Stimulated activated naive CD8-positive, alpha-beta T cell treated with anti-CD3 and anti-CD28 coated beads, Interleukin-15, Interleukin-2, amounts not matched to agents 100 U/mL and 50 U/mL, for 24 hours (primary cell): Measurements from ENCODE around the gene GIT1.

ENCODE experiments used
- ATAC-seq: fragments of 150-1000 bp; cut with Tn5 transposase; one replicate; pipeline ENCODE4 v1.10.0; 2021
- DNase-seq: peaks from one replicate; pipeline ENCODE4 v3.0.0; 2021

GIT1 gene

DNA sequence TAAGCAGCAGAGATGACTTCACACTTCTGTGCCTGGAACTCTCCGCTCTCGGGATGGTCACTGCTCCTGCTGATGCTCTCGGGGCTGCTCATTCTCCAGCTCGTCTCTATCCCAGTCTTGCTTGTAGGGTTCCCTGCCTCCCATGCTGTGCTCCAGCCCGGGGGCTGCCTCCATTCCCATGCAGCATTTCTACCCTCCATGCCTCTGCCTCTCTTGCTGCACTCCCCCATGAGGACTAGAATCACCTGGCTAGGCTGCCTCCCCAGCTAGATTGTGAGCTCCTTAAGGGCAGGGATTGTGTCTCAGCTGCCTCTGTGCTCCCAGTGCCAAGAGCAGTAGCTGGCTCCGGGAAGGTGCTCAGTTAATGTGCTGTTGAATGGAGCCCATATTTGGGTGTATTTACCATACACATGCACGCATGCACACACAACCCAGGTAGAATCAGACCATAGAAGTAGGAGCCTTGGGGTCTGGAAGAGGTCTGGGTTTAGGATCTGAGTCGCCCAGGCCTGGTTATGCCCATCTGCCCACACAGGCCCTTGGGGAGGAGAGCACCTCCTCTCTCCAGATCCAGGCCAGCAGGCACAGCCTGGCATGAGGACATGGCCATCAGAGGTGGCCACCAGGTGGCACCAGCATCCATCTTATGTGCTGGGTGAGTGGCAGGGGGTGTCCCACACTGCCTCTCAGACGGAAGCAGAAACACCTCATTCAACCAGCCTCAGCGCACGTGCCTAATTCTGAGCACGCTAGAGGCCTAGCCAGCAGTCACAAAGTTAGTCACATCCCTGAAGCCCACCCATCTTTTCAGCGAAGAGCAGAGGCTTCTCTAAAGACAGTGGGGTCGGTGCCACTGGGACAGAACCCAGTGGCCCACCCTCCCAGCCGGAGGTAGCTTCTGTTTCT lies 9.3 kb downstream of the GIT1 start:
- peak; percentile 92 for DNase-seq
- ATAC-seq, result peak; percentile 97

DNA sequence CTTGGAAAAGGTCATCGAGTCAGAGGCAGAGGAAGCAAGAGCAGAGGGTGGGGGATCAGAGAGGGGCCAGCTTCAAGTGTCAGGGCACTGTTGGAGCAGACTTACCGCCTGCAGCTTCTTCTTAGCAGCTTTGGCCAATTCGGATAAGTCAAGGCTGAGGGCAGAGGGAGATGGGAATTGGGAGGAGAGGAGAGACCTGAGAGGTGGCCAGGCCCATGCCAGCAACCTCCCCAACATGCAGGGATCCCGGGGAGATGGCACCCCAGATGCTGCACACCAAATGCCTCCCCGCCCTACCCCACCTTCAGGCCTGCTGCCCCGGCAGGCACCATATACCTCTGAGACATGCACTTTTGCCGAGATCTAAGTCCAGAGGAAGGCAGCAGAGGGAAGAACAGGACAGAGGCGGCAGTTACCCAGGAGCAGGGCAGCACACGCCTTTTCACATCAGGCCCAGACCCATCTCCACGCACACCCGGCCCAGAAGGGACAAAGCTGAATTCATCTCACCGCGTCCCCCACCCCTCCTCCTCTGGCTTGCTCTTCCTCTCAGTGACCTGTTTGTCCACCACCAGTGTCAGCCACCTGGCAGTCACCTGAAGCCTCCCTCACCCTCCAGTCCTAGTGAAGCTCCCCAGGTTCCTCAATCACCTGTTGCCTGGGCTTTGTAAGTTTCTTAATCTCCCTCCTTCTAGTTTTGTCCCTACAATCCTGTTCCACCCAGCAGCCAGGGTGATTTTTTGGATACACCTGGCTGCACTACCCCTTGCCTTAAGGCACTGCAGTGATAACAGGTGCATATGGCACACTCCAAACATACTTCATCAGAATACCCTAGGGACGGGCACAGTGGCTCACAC lies 10.6 kb downstream of the GIT1 start:
- ATAC-seq (no peak), DNase-seq (no peak)

DNA sequence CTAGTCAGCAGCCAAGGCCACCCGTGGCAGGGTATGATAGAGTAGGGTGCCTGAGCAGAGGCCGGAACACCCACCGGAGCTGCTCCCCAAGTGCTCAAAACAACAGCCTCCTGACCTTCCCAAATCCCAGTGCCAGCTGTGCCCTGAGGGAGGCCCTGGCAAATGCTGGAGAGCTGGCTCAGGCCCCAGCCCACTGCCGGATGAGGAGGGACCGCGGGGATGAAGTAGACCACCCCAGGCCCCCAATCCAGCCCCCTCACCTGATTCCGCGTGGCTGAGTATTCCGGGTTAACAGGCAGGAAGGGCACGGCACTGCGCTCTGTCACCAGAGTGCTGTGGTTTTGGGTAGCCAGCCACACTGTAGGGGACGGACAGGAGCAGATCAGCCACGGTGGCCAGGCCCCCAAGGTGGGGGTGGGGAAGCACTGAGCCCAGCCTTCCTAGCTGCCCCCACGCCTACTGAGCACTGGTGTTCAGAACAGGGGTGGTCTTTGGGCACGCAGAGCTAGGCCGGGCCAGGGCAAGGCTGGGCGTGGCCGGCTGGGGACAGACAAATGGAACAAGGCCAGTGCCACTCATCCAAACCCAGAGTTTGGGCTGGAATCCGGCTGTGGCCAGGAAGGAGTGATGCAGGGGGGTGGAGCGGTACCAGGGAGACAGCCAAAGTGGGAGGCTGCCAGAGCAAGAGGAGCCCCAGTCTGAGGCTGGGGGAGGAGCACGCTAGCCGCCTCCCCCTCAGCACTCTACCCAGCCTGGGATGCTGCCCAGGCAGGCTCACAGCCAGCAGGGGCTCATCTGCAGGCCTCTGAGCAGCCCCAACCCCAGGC lies 11.8 kb downstream of the GIT1 start:
- DNase-seq (no peak), ATAC-seq (no peak)

DNA sequence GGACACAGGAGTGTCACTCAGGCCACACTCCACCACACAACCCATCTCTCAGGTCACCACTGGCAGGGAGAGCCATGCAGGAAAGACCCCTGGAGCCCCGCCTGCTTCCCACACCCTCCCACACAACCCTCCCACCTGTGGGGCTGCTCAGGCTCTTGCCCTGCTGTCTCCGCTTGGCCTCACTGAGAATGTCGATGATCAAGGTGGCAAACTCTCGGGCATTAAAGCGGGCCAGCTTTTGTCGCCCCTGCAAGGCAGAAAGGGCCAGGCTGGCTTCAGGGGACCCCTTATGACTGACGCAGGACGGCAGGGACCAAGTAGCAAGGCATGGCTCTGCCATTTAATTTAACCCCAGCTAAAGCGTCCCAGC lies 12.5 kb downstream of the GIT1 start:
- DNase-seq, result no peak

DNA sequence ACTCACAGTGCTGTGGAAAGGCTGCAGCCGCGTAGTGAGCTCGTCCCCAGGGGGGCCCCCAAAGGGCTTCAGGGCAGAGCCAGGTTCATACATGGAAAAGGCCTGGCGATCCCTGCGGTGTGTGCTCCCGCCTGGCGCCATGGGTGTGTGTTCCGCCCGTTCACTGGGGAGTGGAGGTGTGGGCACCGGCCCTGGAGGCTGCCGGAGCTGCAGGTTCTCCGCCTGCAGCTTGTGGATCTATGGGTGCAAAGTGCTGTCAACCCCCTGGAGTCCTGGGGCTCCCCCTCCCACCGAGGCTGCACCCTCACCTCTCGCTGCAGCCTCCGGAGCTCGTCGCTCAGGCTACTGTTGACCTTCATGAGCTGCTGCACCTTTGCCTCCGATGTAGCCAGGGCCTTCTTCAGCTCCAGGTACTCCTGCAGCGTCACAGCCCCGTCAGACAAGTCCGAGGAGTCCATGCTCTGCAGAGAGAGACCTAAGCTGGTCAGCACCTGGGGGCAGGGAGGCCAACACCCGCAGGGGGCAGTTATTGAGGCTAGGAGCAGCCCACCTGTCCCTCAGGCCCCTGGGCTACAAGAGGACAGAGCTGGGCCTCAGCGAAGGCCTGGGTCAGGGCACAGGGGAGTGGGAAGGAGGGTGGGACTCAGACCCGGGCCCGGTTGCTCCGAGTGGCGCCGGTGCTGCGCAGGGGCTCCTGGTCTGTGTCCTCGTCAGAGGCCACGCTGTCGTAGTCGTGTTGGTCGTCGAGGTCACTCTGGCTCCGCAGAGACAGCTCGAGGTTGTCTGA lies 13.0 kb downstream of the GIT1 start:
- no peak for ATAC-seq
- no peak for DNase-seq

More for the DNA sequence above, 12.5 kb downstream of the GIT1 start:
- no peak for ATAC-seq

DNA sequence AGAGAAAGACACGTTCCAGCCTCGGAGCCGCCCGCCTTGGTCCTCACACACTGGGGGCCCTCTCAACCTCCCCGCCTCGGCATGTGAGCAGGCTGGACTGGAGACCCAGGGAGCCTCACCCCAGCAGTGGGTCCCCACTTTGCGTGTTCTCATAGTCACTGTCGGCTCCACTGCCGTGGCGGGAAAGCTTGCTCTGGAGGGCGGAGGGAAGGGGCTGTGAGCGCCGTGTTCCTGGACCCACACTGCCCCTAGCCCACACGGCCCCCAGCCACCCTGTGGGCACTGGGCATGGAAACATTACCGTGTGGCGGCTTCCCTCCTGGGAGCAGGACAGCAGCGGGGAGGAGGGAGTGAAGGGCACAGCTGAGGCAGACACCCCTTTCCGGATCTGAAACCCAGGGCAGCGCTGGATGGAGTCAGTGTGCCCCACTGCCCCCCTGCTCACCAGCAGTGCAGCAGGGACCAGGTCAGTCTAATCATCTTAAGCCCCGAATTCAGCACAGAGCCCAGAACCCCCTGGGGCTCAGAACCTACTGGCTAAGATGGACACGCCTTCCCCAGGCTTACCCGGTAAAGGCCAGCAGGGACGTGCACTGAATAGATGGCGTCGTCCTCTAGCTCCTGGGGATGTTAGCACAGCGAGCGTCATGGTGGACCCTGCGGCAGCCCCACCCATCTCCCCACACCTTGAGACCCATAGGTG lies 13.8 kb downstream of the GIT1 start:
- DNase-seq, result no peak
- no peak for ATAC-seq

DNA sequence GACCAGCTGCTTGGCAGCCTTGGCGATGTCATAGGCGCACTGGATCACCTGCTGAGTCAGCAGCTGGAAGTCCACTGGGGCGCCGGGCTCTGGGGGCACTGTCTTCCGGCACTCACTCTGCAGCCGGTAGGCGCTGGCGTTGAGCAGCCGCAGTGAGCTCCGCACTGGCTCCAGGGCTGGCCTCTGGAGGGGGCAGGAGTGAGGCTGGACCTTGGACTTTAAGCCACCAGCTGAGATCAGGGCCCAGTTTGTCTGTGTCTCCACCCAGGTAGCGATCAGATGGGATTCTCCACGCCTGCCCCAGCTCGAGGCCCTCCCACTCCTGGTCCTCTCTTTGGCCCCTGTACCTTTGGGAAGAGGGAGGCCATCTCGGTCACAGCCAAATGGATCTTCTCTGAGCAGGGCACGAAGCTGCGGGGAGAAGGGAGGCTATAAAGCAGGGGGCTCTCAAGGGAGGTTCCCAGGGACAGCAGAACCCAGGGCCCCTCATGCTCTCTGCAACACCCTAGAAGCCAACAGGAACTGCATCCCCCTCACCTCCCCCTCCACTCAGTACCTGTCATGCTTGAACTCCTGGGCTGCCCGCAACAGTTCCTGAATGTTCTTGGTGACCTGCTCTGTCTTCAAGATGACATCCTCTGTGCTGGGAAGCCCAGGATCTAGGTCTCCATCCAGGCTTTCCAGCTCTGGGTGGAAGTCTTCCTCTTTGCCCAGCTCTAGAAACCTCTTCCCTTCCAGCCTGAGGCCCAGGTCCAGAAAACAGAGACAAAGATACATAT lies 14.5 kb downstream of the GIT1 start:
- DNase-seq, result no peak
- no peak for ATAC-seq

DNA sequence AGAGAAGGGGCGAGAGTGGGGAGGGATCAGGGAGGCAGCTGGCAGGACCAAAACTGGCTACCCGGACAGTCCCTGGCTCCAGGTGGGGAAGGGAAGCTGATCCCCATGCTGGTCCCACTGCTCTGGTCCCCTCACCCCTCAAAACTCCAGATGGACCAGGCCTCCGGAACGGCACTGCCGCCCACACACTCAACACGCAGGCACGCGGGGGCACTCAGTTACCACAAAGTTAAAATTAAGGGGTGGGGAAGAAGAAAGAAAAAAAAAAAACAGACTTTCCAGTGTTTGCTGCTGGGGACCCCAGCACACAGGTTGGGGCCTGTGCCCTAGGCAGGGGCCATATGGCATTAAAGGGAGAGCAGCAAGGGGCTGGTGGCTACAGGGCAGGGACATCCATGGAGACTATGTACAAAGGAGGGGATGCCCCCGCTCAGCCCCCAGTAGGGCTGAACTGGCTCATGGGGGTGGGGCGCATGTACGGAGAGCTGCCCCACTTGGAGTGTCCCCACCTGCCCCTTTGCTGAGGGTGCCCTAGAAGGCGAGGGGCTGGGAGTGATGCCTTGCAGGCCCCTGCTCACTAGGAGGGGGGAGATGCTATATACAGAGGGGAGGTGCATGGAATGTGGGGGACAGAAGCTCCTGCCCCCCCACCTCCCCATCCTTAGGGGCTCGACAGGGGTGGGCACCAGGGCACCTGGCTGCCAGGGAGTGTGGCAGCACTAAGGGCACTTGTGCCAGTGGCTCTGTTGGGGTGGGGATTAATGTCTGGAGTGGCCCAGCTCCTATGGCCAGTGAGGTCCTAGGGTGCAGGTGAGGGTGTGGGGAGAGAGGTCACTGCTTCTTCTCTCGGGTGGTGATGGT lies 15.3 kb downstream of the GIT1 start:
- no peak for ATAC-seq
- no peak for DNase-seq

DNA sequence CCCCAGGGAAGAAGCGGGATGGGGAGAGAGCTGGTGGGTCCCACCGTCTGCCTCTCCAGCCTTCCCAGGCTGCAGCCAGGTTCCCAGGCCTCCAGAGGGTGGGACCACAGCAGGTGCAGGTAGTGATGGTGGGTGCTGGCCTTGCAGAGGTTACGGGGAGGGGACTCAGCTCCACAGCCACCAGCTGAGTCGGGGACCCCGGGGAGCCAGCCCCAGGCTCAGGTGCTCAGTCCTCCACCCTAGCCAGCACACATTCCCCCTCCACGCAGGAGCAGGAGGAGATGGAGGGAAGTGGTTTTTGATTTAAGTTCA lies 15.9 kb downstream of the GIT1 start:
- ATAC-seq, result no peak
- no peak for DNase-seq

DNA sequence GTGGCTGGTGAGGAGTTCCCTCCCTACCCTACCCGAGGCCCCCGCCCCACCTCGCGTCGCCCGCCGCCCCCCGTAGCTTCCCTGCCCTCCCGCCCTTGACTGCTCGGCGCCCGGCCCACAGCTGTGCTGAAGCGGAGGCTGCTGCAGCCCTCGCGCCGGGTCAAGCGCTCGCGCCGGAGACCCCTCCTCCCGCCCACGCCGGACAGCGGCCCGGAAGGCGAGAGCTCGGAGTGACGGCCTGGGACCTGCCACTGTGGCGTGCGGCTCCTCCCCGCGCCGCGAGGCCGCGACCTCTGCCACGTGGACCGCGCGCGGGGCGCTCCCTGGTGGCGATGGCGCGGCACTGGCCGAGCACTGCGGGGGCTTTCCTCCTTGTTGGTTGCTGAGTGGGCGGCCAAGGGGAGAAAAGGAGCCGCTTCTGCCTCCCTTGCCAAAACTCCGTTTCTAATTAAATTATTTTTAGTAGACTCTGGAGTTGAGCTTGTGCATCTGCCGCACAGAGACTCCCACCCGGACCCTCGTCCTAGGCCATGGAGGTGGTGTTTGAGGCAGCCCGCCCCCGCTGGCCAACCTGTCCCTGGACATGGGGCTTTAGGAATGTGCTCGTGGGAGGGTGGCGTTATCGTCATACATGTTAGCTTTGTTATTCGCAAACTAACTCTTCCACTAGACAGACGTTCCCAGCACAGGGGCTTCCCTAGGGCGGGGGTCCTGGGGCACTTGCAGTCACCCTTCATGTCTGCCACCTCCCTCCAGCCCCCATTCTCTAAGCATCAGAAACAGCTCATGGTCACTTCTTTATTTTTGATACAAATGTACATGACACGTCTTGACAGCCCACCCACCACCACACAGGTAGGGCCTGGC lies 16.5 kb downstream of the GIT1 start:
- ATAC-seq (no peak), DNase-seq (peak; percentile 66)

DNA sequence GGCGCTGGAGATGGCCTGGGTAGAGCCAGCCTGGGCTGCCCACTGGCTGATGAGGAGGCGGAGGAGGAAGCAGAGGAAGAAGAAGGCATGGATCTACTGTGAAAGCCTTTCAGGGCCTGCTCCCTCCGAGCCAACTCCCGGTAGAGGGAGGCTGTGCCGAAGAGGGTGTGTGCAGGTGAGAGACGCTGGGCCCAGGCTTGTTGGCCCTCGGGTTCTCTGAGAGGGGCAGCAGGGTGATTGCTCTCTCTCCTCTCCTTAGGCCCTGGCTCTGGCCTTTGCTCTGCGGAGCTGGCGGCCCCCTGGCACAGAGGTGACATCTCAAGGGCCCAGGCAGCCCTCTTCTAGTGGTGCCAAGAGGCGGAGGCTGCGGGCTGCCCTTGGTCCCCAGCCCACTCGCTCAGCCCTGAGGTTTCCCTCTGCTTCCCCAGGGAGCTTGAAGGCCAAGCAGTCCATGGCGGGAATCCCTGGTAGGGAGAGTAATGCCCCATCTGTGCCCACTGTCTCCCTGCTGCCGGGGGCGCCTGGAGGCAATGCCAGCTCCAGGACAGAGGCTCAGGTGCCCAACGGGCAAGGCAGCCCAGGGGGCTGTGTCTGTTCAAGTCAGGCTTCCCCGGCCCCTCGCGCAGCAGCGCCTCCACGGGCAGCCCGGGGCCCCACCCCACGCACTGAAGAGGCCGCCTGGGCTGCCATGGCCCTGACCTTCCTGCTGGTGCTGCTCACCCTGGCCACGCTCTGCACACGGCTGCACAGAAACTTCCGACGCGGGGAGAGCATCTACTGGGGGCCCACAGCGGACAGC lies 17.4 kb downstream of the GIT1 start:
- no peak for DNase-seq
- no peak for ATAC-seq

DNA sequence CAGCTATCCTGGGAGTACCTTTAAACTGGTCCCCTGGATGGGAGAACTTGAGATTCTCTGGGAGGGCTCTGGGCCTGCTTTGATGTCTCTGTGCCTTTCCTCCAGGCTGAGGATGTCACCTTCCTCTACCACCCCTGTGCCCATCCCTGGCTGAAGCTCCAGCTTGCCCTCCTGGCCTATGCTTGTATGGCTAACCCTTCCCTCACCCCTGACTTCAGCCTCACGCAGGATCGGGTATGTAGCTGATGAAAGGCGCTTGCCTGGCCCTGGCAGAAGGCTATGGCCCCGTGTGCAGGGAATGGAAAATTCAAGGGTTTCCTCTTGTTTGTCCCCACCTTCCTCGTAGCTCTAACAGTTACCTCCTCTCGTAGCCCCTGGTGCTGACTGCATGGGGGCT lies 18.0 kb downstream of the GIT1 start:
- ATAC-seq, result no peak
- DNase-seq, result peak; percentile 3

DNA sequence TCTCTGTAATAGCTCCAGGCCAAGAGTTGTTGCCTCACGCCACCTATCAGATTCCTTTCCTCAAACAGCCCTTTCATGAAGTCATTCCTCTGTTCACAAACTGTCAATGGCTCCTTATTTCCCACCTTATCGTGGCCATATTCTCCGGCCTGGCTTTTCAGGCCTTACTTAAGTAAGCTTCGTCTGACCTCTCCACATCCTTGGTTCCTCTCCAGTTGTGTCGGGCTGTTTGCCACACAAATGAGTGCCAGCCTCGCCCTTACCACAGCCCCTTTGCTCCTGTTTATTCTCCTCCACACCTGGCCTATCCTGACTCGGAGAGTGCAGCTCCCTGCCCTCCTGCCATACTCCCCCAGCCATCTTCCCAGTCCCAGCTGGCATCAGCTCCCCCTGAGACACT lies 18.9 kb downstream of the GIT1 start:
- ATAC-seq (no peak), DNase-seq (peak; percentile 2)

DNA sequence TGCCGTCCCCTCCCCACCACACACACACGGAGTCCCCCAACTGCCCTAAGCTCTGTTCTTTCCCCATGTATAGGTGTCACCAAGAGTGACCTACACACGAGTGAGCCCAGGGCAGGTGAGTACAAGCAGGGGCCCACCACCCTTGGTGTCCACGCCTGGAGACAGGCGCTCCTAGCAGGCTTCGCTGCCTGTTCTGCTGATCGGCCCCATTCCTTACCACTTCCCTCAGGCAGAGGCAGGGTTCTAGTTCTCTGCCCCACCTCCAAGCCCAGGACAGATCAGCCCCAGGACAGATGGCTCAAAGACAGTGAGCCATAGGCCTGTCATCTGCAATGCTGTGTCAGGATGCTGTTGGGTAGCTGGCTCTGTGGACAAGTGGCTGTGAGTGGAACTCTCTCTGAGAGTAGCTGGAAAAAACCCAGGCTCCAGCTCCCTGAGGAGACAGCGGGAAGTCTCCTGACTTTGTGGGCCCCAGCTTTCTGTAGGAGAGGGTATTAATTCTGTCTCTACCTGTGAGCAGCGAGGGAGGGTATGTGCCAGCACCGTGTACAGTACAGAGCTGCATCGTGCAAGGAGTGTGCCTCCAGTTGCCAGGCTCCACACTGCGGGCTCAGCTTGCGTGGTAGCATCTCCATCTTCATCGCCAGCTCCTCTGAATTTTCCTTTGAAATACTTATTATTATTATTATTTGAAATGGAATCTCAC lies 20.1 kb downstream of the GIT1 start:
- no peak for DNase-seq
- ATAC-seq, result no peak

DNA sequence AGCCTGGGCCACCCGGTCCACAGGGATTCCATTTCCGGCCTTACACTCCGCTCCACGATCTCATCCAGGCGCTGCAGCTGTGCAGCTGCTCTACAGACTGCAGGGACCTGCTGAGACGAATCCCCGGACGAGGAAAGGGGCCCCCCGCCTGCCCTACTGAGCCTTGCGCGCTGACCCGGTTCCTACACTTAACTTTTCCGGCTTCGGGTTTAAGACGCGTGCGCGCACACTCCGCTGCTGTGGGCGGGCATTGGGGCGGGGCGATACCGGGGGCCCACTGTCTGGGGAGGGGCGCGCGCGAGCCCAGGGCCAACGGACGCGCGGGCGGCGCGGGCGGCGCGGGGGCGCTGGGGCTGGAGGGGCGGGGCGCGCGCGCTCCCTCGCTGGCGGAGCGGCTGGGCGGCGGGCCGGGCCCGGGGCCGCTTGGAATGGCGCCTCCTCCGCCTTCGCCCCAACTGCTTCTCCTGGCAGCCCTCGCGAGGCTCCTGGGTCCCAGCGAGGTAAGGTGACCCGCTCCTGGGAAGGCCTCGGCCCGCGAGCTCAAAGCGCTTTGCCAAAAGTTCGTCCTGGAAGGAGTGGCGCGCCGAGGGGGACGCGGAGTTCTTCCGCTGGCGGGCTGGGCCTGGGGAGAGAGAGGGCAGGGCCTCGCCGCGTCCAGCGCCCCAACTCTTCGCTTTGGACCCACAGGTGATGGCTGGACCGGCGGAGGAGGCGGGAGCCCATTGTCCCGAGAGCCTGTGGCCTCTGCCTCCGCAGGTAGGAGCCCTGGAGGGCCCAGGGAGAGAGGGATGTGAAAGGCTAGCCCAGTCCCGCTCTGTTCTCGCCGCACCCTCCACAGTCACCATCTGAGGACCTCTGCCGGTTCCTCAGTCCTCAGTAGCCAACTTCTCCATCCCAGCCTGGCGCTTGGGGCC lies 20.9 kb downstream of the GIT1 start, which contains the start of gene TP53I13:
TSS of gene TP53I13 (plus strand) at position 371 of the 914 bp plus-strand sequence. CDS start at position 429, 58 bp downstream.
- DNase-seq (peak; percentile 91), ATAC-seq (peak; percentile 50)
